GM19324 (cell line): ENCODE results near the gene PAX8.
"Not testable (repeated sequence)": the region's sequence is repeated elsewhere in the genome, so short reads cannot be mapped to it uniquely, and the experiment has no call there.

Experiments used
- ATAC-seq: cut with Tn5 transposase; IDR thresholded peaks from one replicate; pipeline ENCODE4 v1.9.1; 2021; ENCODE audit warnings: mild to moderate bottlenecking, moderate library complexity; ENCODE audit not compliant: unreplicated experiment, low FRiP score

The PAX8 gene

GRCh38 chr2:113238871-113239839 lies 39.6 kb downstream of the PAX8 start:
- no peak for ATAC-seq

GRCh38 chr2:113237604-113238160 lies 41.0 kb downstream of the PAX8 start:
- ATAC-seq: no peak

GRCh38 chr2:113236367-113237159 lies 42.2 kb downstream of the PAX8 start:
- no peak for ATAC-seq

GRCh38 chr2:113235347-113236226 lies 43.1 kb downstream of the PAX8 start:
- ATAC-seq: not testable (repeated sequence)

GRCh38 chr2:113234721-113235346 lies 43.9 kb downstream of the PAX8 start:
- no peak for ATAC-seq

DNA sequence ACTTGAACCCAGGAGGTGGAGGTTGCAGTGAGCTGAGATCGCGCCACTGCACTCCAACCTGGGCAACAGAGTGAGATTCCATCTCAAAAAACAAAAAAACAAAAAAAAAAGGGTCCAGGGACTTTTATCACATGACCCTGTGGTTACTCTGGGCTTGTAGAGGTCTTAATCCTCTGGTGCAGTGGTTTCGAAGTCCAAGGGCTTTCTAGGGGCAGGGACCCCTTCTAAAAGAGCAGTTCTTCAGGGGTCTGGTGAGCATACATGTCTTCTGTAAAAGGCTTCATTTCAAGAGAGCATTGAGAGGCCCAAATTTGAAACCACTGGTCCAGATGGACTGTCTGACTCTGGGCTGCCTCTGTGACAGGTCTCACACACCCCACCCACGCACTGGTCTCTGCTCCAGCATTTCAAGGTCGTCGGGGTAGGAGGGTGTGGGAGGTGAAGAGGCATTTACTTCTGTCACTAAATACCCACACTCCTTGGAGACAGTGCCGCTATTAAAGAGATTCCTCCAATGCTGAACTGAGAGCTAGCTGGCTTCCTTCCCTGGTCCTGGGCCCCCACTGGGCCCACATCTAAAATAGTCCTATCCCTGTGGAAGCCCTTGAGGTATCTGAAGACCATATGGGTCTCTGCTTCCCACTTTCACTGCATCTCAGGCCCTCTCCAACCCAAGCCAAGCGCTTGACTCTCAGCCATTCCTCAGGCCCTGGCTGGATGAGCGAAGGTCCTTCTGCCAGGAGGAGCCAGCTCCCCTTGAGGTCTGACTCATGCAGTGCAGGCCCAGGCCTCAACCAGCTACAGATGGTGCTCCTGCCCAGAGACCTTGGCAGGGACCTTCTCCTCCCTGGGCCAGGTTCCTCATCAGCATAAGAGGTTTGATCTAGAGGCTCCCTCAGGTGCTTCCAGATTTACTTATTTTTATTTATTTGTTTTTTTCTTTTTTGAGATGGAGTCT lies 44.8 kb downstream of the PAX8 start:
- no peak for ATAC-seq

GRCh38 chr2:113232740-113233139 lies 46.0 kb downstream of the PAX8 start:
- no peak for ATAC-seq

DNA sequence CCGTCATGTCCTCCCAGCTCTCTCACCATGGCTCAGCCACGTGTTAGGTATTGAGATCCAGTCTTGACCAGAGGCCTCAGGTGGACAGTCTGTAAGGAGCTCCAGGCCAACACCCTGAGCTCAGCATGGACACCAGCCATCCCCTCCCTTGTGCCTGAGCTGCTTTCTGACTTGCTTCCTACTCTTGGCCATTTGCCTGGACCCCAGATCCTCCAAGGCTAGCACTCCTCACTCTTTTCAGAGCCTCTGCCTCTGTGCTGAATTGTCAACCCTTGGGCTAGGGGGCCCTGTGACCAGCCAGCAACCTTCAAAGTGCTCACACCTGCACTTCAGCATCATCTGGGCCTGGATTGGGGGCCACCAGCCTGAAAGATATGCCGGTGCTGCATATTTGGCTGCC lies 46.6 kb downstream of the PAX8 start:
- ATAC-seq: no peak

- ATAC-seq: no peak
Measured at GRCh38 chr2:113231064-113231463, 47.7 kb downstream of the PAX8 start.

DNA sequence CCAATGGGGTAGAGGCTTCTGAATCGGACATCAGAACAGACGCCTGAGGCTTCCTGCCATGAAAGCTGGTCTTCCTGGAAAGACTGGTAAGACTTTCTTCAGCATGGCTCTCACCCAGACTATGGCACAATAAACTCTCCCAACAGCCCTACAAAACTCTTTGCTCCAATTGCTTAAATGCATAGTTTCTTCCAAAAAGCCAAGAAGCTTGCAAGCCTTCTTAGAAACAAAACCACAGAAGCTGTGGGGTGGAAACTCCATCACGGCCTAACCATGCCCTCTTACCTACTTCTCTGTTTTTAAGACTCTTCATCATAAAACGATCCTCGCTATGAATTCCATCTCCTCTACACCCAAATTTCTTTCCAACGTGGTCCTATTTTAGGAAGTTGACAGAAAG lies 48.2 kb downstream of the PAX8 start:
- no peak for ATAC-seq

DNA sequence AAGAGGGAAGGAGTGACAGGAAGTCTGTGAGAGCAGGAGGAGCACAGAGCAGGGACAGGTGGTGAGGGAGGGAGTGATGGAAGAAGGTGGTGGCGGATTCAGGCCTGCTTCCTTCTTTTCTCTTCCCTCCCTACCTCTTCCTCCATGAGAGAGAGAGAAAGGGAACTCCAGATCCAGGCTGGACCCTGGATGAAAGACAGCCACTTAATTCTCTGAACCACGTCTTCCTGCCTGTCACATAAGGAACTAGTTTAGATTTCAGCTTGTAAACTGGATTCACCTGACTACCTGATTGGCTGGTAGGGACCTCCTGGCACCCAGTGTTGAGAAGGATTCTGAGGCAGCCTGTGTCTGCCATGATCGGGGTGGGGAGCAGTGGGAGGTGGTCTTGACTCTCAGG lies 48.9 kb downstream of the PAX8 start:
- no peak for ATAC-seq

DNA sequence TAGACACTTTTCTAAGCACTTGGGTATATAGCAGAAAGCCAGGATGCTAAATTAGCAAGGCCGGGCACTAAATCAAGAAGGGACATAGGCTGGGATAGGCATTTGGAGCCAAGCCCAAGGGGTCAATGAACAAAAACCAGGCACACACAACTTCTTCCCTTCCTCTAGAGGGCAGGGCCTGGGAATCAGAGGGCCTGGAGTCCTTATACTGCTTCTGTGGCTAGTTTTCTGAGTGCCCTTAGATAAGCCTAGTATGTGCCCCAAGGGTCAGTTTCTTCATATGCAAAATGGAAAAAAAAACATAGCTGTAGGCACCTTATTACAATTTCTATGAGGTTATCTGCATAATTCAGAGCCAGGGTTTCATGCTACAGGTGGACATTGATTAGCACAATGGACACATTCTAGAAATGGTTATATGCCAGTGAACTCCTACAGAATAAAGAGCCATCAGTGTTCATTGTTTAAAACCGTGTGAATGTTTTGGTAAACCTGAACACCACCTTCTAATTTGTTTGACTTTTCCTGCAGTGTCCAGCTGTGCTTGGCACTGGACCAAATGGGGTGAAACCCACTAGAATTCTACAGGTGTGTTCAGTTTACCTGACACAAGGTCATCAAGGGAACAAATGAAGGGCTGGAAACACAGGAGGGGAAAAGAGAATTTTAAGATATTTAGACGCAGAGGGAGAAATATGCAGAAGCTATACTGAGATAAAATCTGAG lies 49.6 kb downstream of the PAX8 start:
- ATAC-seq: no peak

DNA sequence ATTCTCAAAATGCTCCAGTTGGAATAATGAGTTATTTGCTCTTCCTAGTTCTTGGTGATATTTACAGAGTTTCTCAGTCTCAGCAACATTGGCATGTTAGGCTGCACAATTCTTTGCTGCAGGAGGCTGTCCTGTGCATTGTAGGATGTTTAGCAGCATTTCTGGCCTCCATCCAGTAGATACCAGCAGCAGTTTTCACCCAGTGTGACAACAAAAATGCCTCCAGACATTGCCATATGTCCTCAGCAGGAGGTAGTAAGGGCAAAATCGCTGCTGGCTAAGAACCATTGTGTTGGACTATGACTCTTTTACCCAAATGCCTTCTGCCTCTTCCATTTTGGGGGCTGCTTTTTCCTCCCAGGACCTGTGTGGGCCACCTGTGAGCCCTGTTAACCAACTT lies 50.4 kb downstream of the PAX8 start:
- ATAC-seq: no peak

- no peak for ATAC-seq
Measured at GRCh38 chr2:113227698-113228097, 51.0 kb downstream of the PAX8 start.

DNA sequence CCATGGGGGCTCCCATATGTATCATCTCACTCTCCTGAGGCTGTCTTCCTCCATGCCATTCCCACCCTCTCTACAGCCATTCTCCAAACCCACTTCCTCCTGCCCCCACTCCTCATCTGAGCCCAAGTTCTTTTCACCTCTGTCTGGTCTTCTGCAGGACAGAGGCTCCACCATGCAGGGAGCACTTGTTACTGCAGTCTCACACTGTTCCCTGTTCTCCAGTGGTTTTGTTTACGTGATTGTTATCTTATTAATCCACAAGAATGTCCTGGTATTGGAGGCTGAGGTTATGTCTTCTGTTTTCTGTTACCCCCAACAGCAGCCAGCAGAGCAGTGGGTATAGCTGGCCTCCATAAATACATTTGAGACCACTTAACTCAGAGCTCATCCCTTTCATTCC lies 51.4 kb downstream of the PAX8 start:
- ATAC-seq: no peak

GRCh38 chr2:113226462-113226861 lies 52.3 kb downstream of the PAX8 start:
- no peak for ATAC-seq

GRCh38 chr2:113225263-113226259 lies 53.2 kb downstream of the PAX8 start:
- ATAC-seq: no peak
